ENCODE results near the gene NIN. TPM values are rescaled to one million over a fixed set of nuclear protein-coding genes. Genes with fewer than 3 reads are reported as not detected.

Gene NIN
- total and polyA plus RNA-seq, 4 donors = 1.7 to 11.1 (median 4.0) TPM

GRCh38 chr14:50823051-50823761 lies 7.8 kb downstream of the NIN start:
- 56% methylated on average over 11 of the region's 11 CpGs for WGBS
- peak overlapping the region in 1 of 3 donors; percentile 16 for H3K4me3 ChIP-seq (ENCODE audit: low read depth in 1 of 3, low read length in 3 of 3)
- peaks cover 0 to 21% (median 8%) of the 10 kb centered on the region in 4 donors for H3K4me1 ChIP-seq (ENCODE audit: control insufficient read depth in 4 of 4, insufficient read depth in 4 of 4, low read length in 3 of 4)
- H3K27ac ChIP-seq (ENCODE audit: low read depth in 1 of 2, low read length in 2 of 2) = peak overlapping the region; percentile 39 to 54
- H3K36me3 ChIP-seq (ENCODE audit: control insufficient read depth in 4 of 4, insufficient read depth in 3 of 4, low read depth in 1 of 4, low read length in 3 of 4) = no peaks in the 10 kb centered on the region
- no peaks in the 10 kb centered on the region for H3K27me3 ChIP-seq (ENCODE audit: control insufficient read depth in 4 of 4, insufficient read depth in 4 of 4, low read length in 3 of 4)
- peak overlapping the region; percentile 28 to 47 for H3K9ac ChIP-seq (ENCODE audit: low read depth in 1 of 2, low read length in 2 of 2)
- H3K9me3 ChIP-seq (ENCODE audit: control insufficient read depth in 4 of 4, low read length in 3 of 4) = no peaks in the 10 kb centered on the region
- TF ChIP-seq JUND (IDR thresholded peaks at IDR 0.05) (no peak), ZBTB33 (IDR thresholded peaks at IDR 0.05) (no peak), RXRA (IDR thresholded peaks at IDR 0.05) (peak in 1 of 2 donors; percentile 19)
- no peak for DNase-seq (ENCODE audit: low spot score)

- no peaks in the 10 kb centered on the region for H3K27me3 ChIP-seq (ENCODE audit: control insufficient read depth in 4 of 4, insufficient read depth in 4 of 4, low read length in 3 of 4)
- H3K4me3 ChIP-seq (ENCODE audit: low read depth in 1 of 3, low read length in 3 of 3) = no peak overlapping the region
- H3K36me3 ChIP-seq (ENCODE audit: control insufficient read depth in 4 of 4, insufficient read depth in 3 of 4, low read depth in 1 of 4, low read length in 3 of 4) = no peaks in the 10 kb centered on the region
- H3K4me1 ChIP-seq (ENCODE audit: control insufficient read depth in 4 of 4, insufficient read depth in 4 of 4, low read length in 3 of 4) = peaks cover 0 to 21% (median 8%) of the 10 kb centered on the region in 4 donors
- no peak overlapping the region for H3K9ac ChIP-seq (ENCODE audit: low read depth in 1 of 2, low read length in 2 of 2)
- TF ChIP-seq HNF4A (conservative IDR thresholded peaks at IDR 0.05) = no peak
- TF ChIP-seq JUND (IDR thresholded peaks at IDR 0.05) = no peak
- TF ChIP-seq GABPA (IDR thresholded peaks at IDR 0.05 in 1 of 2, conservative IDR thresholded peaks at IDR 0.05 in 1 of 2) = no peak
- H3K9me3 ChIP-seq (ENCODE audit: control insufficient read depth in 4 of 4, low read length in 3 of 4) = no peaks in the 10 kb centered on the region
- WGBS = 78% methylated on average over 11 of the region's 11 CpGs
- DNase-seq (ENCODE audit: low spot score) = no peak
- no peak overlapping the region for H3K27ac ChIP-seq (ENCODE audit: low read depth in 1 of 2, low read length in 2 of 2)
Measured at GRCh38 chr14:50822501-50823042, 8.4 kb downstream of the NIN start.

- no peaks in the 10 kb centered on the region for H3K27me3 ChIP-seq (ENCODE audit: control insufficient read depth in 4 of 4, insufficient read depth in 4 of 4, low read length in 3 of 4)
- H3K36me3 ChIP-seq (ENCODE audit: control insufficient read depth in 4 of 4, insufficient read depth in 3 of 4, low read depth in 1 of 4, low read length in 3 of 4) = peaks cover 0 to 2% (median 0%) of the 10 kb centered on the region in 4 donors
- H3K4me1 ChIP-seq (ENCODE audit: control insufficient read depth in 4 of 4, insufficient read depth in 4 of 4, low read length in 3 of 4) = peaks cover 0 to 21% (median 8%) of the 10 kb centered on the region in 4 donors
- no peaks in the 10 kb centered on the region for H3K9me3 ChIP-seq (ENCODE audit: control insufficient read depth in 4 of 4, low read length in 3 of 4)
- DNase-seq (ENCODE audit: low spot score) = no peak
- TF ChIP-seq JUND (IDR thresholded peaks at IDR 0.05) (no peak), FOXA2 (IDR thresholded peaks at IDR 0.05) (no peak), NR2F2 (IDR thresholded peaks at IDR 0.05) (no peak), HNF4A (conservative IDR thresholded peaks at IDR 0.05) (no peak)
- TF ChIP-seq, protein P1, sequence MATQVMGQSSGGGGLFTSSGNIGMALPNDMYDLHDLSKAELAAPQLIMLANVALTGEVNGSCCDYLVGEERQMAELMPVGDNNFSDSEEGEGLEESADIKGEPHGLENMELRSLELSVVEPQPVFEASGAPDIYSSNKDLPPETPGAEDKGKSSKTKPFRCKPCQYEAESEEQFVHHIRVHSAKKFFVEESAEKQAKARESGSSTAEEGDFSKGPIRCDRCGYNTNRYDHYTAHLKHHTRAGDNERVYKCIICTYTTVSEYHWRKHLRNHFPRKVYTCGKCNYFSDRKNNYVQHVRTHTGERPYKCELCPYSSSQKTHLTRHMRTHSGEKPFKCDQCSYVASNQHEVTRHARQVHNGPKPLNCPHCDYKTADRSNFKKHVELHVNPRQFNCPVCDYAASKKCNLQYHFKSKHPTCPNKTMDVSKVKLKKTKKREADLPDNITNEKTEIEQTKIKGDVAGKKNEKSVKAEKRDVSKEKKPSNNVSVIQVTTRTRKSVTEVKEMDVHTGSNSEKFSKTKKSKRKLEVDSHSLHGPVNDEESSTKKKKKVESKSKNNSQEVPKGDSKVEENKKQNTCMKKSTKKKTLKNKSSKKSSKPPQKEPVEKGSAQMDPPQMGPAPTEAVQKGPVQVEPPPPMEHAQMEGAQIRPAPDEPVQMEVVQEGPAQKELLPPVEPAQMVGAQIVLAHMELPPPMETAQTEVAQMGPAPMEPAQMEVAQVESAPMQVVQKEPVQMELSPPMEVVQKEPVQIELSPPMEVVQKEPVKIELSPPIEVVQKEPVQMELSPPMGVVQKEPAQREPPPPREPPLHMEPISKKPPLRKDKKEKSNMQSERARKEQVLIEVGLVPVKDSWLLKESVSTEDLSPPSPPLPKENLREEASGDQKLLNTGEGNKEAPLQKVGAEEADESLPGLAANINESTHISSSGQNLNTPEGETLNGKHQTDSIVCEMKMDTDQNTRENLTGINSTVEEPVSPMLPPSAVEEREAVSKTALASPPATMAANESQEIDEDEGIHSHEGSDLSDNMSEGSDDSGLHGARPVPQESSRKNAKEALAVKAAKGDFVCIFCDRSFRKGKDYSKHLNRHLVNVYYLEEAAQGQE (IDR thresholded peaks at IDR 0.05) = no peak
- no peak overlapping the region for H3K4me3 ChIP-seq (ENCODE audit: low read depth in 1 of 3, low read length in 3 of 3)
- WGBS = 79% methylated on average over 13 of the region's 13 CpGs
- H3K9ac ChIP-seq (ENCODE audit: low read depth in 1 of 2, low read length in 2 of 2) = no peak overlapping the region
- H3K27ac ChIP-seq (ENCODE audit: low read depth in 1 of 2, low read length in 2 of 2) = no peak overlapping the region
Measured at GRCh38 chr14:50821510-50822464, 9.2 kb downstream of the NIN start.

Data from liver (tissue), 9 donors.